Right lobe of liver (tissue), 4 donors: ENCODE data around the gene COL11A2.

Experiments
- CTCF ChIP-seq, 4 donors: fragments of 200-600 bp in 3 of 4; fragments of 450-650 bp in 1 of 4; IDR thresholded peaks; one replicate each; pipeline versions ENCODE4 v1.5.1 to v1.8.0; 2016 to 2022; ENCODE audit warnings: antibody characterized with exemption in 4 of 4, mild to moderate bottlenecking in 2 of 4
- POLR2A ChIP-seq: fragments of 450-650 bp; IDR thresholded peaks from one replicate; pipeline ENCODE4 v1.6.1; 2017; ENCODE audit warnings: antibody characterized with exemption, mild to moderate bottlenecking
- donor health status: DM: no; HTN: no; CAD: no.
- donor health status: DM: no; HTN: no; CAD: no.
- donor health status: DM: no; HTN: yes; CAD: no.

GRCh38 chr6:33191383-33192104 is 723 bp downstream of the COL11A2 start:
- TF ChIP-seq CTCF (IDR thresholded peaks at IDR 0.05) (no peak), POLR2A (no peak)
